Measurements from ENCODE around the gene PGAP1.

GRCh38 chr2:196873511-196873910 is 53.0 kb downstream of the PGAP1 start:
- TF ChIP-seq POLR2AphosphoS5 (IDR thresholded peaks at IDR 0.05; ENCODE audit: low read depth, low read length) = no peak
- no peak for TF ChIP-seq POLR2A (IDR thresholded peaks at IDR 0.05; ENCODE audit: low read depth, low read length)
- TF ChIP-seq TAF1 (IDR thresholded peaks at IDR 0.05; ENCODE audit: borderline replicate concordance, low read depth, low read length) = no peak
